Ishikawa (cell line): Measurements from ENCODE around the gene ZBTB16.

ENCODE experiments used
- EGR1 ChIP-seq: IDR thresholded peaks from 2 replicates; pipeline ENCODE4 v1.6.1; 2012
- EP300 ChIP-seq: IDR thresholded peaks from 2 replicates; pipeline ENCODE4 v1.6.1; 2012; ENCODE audit warnings: borderline replicate concordance
- RAD21 ChIP-seq: IDR thresholded peaks from 2 replicates; pipeline ENCODE4 v1.6.1; 2012; ENCODE audit warnings: low read depth
- YY1 ChIP-seq: IDR thresholded peaks from 2 replicates; pipeline ENCODE4 v1.6.1; 2012; ENCODE audit warnings: low read depth

DNA sequence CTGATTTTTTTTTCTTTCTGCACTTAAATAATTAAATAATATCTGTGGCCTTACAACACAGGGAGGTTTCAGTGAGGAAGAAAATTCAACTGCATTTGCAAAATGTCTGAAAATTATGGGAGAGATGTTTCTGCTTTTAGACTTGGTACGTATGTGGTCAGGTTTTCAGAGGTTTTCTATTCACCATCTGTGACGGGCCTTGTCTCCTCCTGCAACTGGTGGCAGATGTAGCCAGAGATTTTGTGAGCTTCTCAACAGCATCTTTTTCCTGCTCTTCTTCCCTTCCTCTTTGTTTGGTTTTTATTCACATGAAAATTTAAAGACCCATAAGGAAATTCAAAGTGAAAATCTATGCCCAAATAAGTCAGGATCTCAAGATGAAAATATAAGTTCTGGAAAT lies 38.3 kb downstream of the ZBTB16 start:
- TF ChIP-seq EP300 = no peak
- no peak for TF ChIP-seq YY1
- TF ChIP-seq RAD21 = no peak
- TF ChIP-seq EGR1 = no peak
